ENCODE results near the gene MTMR3.

Gene MTMR3

DNA sequence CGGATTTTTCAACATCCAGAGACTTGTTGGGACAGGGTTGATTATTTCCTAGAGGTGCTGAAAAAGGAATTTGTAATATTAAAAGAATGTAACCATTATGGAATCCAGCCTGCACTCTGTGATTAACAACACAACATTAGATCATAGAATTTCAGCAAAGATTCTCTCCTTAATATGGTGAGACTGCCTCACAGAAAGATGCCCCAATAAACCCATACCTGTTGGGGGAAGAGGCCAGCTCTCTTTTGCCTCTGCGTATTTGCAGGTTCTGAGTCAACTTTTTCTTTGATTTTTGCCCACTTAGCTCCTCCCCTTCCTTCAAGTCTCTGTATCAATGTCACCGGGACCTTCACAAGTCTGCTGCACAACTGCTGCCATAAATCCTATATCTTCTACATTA, 12.4 kb upstream of the MTMR3 start:
- DNase-seq: peak; percentile 23

- DNase-seq: no peak
Observed at GRCh38 chr22:29871684-29872083, 11.3 kb upstream of the MTMR3 start.

GRCh38 chr22:29872144-29872893, 10.7 kb upstream of the MTMR3 start:
- no peak for DNase-seq

- DNase-seq: no peak
Observed at GRCh38 chr22:29872989-29873388, 10.0 kb upstream of the MTMR3 start.

DNA sequence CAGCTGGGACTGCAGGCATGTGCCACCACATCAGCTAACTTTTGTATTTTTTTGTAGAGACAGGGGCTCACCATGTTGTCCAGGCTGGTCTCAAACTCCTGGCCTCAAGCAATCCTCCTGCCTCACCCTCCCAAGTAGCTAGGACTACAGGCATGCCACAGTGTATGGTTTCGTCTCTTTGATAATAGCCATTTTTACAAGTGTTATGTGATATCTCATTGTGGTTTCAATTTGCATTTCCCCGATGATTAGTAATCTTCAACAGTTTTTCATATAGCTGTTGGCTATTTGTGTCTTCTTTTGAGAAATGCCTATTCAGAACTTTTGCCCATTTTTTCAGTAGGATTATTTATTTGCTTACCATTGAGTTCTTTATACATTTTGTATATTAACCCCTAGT, 9.0 kb upstream of the MTMR3 start:
- no peak for DNase-seq

GRCh38 chr22:29877620-29878019, 5.4 kb upstream of the MTMR3 start:
- peak; percentile 80 for DNase-seq

- DNase-seq: no peak
Observed at GRCh38 chr22:29879753-29880152, 3.2 kb upstream of the MTMR3 start.

GRCh38 chr22:29882716-29883044, 294 bp upstream of the MTMR3 start:
- no peak for DNase-seq

DNA sequence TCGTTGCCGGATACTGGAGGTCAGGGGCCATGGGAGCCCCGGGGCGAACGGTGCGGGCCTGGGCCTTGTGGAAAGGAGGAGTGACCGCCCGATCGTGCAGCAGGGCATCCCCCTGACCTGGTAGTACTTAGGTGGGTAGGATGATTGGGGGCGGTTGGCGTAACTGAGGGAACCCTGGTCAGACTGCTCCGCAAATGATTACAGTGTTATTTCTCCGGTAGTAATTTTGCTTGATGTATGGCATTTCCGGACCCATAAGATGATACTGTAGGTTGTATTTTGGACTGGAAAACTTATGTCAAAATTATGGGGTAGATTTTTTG, 762 bp downstream of the MTMR3 start:
- no peak for DNase-seq

- no peak for DNase-seq
Observed at GRCh38 chr22:29885610-29886009, 2.6 kb downstream of the MTMR3 start.

- no peak for DNase-seq
Observed at GRCh38 chr22:29886596-29886995, 3.6 kb downstream of the MTMR3 start.

DNA sequence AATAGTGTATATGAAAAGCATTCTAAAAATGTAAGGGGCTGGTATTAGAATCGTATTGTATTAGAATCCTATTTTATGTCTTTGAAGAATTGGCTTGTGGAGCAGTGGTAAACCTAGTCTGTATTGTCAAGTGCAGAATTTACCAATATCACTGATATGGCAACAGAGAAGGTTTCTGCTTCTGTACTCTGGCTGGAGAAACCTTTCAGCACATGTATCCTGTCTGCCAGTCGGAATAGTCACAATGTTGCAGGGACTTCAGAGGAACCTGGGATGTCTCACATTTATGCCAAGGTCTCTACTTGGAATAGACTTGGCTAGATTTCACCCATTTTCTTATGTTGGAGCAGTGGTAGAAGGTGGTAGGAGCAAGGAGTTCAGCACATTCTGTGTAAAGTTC, 4.4 kb downstream of the MTMR3 start:
- no peak for DNase-seq

- no peak for DNase-seq
Observed at GRCh38 chr22:29890760-29891159, 7.8 kb downstream of the MTMR3 start.

DNA sequence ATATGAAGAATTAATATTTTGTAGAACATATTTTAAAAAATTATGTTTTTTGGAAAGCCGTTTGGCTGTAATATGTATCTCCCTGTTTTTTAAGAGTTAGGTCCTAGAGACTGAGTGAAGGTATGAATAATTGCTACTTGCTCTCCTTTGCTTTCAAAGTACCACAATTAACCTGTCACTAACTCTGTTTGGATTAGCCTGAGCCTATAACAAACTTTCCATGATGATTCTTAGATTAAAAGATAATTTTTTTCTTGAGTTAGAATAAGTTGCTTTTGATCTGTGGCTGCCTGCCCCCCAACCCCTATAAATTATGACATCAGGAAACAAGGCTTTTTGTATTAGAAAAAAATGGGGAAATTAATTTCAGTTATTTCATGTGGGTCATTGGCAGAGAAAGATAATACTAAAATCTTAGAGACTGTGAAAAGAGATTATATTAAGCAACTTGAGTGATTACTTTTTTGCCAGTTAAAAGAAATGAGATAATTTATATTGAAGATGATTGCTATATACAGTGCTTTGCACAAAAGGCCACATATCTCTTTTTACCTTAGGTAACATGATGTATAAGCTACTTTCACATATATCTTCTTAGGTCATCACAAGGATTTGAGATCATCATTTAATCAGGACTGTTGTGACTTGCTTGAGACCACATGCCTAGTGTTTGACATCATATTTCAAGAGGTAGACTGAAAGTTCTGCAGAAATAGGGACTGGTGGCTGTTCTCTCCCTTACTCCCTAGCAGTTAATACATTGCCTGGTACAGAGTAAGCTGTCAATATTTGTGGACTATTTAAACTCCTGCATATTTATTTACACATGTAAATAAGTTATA, 9.6 kb downstream of the MTMR3 start:
- DNase-seq: no peak

- no peak for DNase-seq
Observed at GRCh38 chr22:29901354-29901753, 18.4 kb downstream of the MTMR3 start.

GRCh38 chr22:29903371-29903770, 20.4 kb downstream of the MTMR3 start:
- no peak for DNase-seq

DNA sequence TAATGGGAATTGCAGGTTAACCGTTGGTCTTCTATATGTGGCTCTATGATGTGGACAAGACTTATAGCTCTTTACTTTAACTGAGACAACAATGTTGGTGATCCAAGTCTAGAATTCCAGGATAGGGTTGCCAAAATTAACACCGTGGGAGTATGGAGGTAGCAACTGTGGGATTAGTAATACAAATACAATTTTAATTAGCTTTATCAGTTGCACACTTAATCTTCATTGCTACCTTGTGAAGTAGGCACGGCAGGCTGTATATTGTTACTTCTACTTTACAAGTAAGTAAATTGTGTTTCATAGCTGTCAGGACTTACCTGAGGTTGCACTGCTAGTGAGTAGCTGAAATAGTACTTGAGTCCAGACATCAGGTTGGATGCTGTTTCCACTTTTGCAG, 21.0 kb downstream of the MTMR3 start:
- DNase-seq: no peak

GRCh38 chr22:29907753-29908515, 25.0 kb downstream of the MTMR3 start:
- DNase-seq: peak; percentile 92

DNA sequence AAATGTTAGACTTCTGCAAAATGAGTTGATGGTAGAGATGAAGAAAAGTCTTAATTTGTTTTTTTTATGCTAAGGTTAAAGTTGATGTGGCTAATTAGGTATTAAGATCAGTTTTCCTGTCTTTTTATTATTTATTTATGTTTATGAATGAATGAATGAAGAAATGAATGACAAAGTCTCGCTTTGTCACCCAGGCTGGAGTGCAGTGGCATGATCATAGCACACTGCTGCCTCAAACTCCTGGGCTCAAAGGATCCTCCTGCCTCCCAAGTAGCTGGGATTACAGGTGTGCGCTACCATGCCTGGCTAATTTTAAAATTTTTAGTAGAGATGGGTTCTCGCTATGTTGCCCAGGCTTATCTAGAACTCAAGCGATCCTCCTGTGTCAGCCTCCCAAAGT, 29.2 kb downstream of the MTMR3 start:
- DNase-seq: no peak

GRCh38 chr22:29912605-29913398, 29.8 kb downstream of the MTMR3 start:
- DNase-seq: peak; percentile 93

- DNase-seq: peak; percentile 87
Observed at GRCh38 chr22:29914165-29914564, 31.2 kb downstream of the MTMR3 start.

DNA sequence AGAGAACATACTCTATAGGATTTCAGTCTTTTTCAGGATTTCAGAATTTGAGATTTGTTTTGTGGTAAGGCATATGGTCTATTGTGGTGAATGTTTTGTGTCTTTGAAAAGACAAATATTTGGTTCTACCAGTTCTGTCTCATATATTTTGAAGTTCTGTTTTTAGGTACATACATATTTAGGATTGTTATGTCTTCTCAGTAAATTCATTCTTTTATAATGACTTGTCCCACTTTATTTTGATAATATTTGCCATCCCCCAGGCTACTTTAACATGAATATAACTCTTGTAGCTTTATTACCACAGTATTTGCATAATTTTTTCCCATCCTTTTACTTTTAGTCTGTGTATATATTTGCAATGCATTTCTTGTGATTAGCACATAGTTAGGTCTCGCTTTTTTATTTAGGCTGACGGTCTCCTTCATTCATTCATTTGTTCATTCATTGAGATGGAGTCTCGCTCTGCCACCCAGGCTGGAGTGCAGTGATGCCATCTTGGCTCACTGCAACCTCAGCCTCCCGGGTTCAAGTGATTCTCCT, 32.1 kb downstream of the MTMR3 start:
- peak; percentile 63 for DNase-seq
